HepG2 (cell line): ENCODE data around the gene RNU6-1. TPM values are rescaled to one million over a fixed set of nuclear protein-coding genes. Genes with fewer than 3 reads are reported as not detected.

Experiments
- AGO2 ChIP-seq: fragments of 200-400 bp; formaldehyde crosslinking; optimal IDR thresholded peaks from 2 replicates; pipeline ENCODE3; 2017; ENCODE audit warnings: mild to moderate bottlenecking, low read depth, low read length, moderate library complexity
- ARID5B ChIP-seq: IDR thresholded peaks from 2 replicates; pipeline ENCODE4 v1.4.0; 2020; ENCODE audit warnings: mild to moderate bottlenecking, missing genetic modification reagents
- ATF1 ChIP-seq: IDR thresholded peaks from 2 replicates; pipeline ENCODE4 v1.6.1; 2016; ENCODE audit warnings: mild to moderate bottlenecking, control low read depth
- ATF7-NPFF ChIP-seq: sonication (generic); formaldehyde crosslinking; IDR thresholded peaks from 2 replicates; pipeline ENCODE4 v1.8.1; 2023; ENCODE audit warnings: mild to moderate bottlenecking, low read depth, missing genetic modification reagents, moderate library complexity
- BORCS8-MEF2B ChIP-seq: sonication (generic); formaldehyde crosslinking; IDR thresholded peaks from 2 replicates; pipeline ENCODE4 v1.8.0; 2022; ENCODE audit warnings: mild to moderate bottlenecking, missing genetic modification reagents
- FOSL1 ChIP-seq: sonication (generic); formaldehyde crosslinking; IDR thresholded peaks from 2 replicates; pipeline ENCODE4 v1.9.0; 2021; ENCODE audit warnings: missing genetic modification reagents, borderline replicate concordance
- GATAD1 ChIP-seq: IDR thresholded peaks from 2 replicates; pipeline ENCODE4 v1.6.1; 2016; ENCODE audit warnings: missing genetic modification reagents, missing compliant biosample characterization
- HDAC6 ChIP-seq: fragments of 200-600 bp; sonication (generic); IDR thresholded peaks from 2 replicates; pipeline ENCODE4 v1.7.0; 2017; ENCODE audit warnings: mild to moderate bottlenecking, antibody characterized with exemption, low read length, low read depth
- HNF4G ChIP-seq, 2 experiments: sonication (generic) in 1 of 2; formaldehyde crosslinking in 1 of 2; IDR thresholded peaks; 2 replicates each; pipeline versions ENCODE4 v1.4.0 to v1.6.1; 2011 to 2020; ENCODE audit warnings: borderline replicate concordance in 2 of 2, low read depth in 2 of 2, mild to moderate bottlenecking in 2 of 2, low read length in 1 of 2, missing genetic modification reagents in 1 of 2, moderate library complexity in 1 of 2
- IRF2 ChIP-seq: IDR thresholded peaks from 2 replicates; pipeline ENCODE4 v1.6.1; 2018; ENCODE audit warnings: missing genetic modification reagents, missing compliant biosample characterization
- MAFK ChIP-seq, 2 experiments: IDR thresholded peaks in 1 of 2; conservative IDR thresholded peaks in 1 of 2; 2 replicates each; pipeline ENCODE4 v1.6.1; 2011; ENCODE audit warnings: improper control_type of control experiment in 2 of 2, low read length in 2 of 2
- NFAT5 ChIP-seq: sonication (generic); formaldehyde crosslinking; IDR thresholded peaks from 2 replicates; pipeline ENCODE4 v1.4.0; 2020; ENCODE audit warnings: missing genetic modification reagents
- NFKB2 ChIP-seq: sonication (generic); formaldehyde crosslinking; IDR thresholded peaks from 2 replicates; pipeline ENCODE4 v1.4.0; 2020; ENCODE audit warnings: missing genetic modification reagents, borderline replicate concordance
- SETDB1 ChIP-seq: sonication (generic); formaldehyde crosslinking; IDR thresholded peaks from 2 replicates; pipeline ENCODE4 v1.5.1; 2020; ENCODE audit warnings: missing genetic modification reagents, mild to moderate bottlenecking, borderline replicate concordance
- SP4 ChIP-seq: sonication (generic); formaldehyde crosslinking; IDR thresholded peaks from 2 replicates; pipeline ENCODE4 v1.8.1; 2023; ENCODE audit warnings: mild to moderate bottlenecking, missing genetic modification reagents
- TEAD3 ChIP-seq: optimal IDR thresholded peaks from 2 replicates; pipeline ENCODE3; 2016; ENCODE audit warnings: borderline replicate concordance
- ZNF597 ChIP-seq: sonication (generic); formaldehyde crosslinking; IDR thresholded peaks from 2 replicates; pipeline ENCODE4 v1.5.0; 2020; ENCODE audit warnings: missing genetic modification reagents
- ZNF674 ChIP-seq: sonication (generic); formaldehyde crosslinking; IDR thresholded peaks from 2 replicates; pipeline ENCODE4 v1.5.0; 2020; ENCODE audit warnings: low read depth, mild to moderate bottlenecking, missing genetic modification reagents
- ZNF724P ChIP-seq: sonication (generic); formaldehyde crosslinking; IDR thresholded peaks from 2 replicates; pipeline ENCODE4 v1.8.0; 2022; ENCODE audit warnings: missing genetic modification reagents, borderline replicate concordance
- polyA plus RNA-seq, 8 experiments: library from polyadenylated mRNA; depleted of rRNA in 3 of 8; stranded (reverse) in 7 of 8; unstranded in 1 of 8; fragments of >200 nt; fragmentation: Illumina TruSeq in 4 of 8; extraction: Trizol in 4 of 8; gene quantifications; 2 replicates each; pipeline versions ENCODE4 v1.2.1 to v1.2.3, GENCODE V29; 2011 to 2016; ENCODE audit warnings: low read depth in 4 of 8, missing spikeins in 1 of 8, mixed read lengths in 1 of 8; ENCODE audit not compliant: insufficient read depth in 1 of 8
- total RNA-seq, 5 experiments: library from RNA; depleted of rRNA; stranded (reverse); fragments of >200 nt; fragmentation: Illumina TruSeq; extraction: Trizol; gene quantifications; 2 replicates each; pipeline ENCODE4 v1.2.3, GENCODE V29; 2016; ENCODE audit warnings: low read depth in 1 of 5

Gene RNU6-1
- total and polyA plus RNA-seq, 2 of the 13 experiments (the other 11 are each of a cell fraction or from before 2014, with no cell fraction given), result under 0.01 TPM; not detected in 1

DNA sequence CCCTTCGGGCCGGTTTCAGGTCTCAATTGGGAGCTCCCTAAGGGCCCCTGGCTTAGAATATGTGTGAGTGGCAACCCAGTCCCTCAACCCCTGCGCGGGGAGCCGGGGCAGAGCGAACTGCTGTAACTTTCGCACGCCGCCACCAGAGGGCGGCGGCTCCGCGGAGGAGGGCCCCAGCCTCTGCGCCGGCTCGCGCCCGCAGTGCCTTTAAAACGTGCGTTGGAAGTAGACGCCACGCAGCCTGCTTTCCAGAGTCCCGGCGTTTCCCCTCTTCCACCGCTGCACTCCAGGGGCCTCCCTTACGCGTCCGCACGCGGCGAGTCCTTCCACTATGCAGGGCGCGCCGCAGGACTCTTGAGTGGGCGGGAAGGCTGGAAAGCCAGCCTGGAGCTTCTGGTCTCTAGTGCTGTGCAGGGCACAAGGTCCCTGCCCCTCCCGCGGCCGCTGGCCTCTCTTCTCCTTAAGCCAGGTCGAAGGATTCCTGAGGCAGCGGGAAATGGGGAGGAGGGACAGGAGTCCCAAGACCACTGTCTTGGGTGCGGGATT, 23.7 kb upstream of the RNU6-1 start (continued):
- TF ChIP-seq ATF1 (CRISPR knock-in tag) (no peak), BORCS8-MEF2B (CRISPR knock-in tag) (peak; percentile 70; the same call in 1 of the 2 replicates), HDAC6 (no peak), NFAT5 (CRISPR knock-in tag) (peak; percentile 76; the same call in 1 of the 2 replicates), ZNF724P (peak; percentile 27; the same call in 1 of the 2 replicates), MAFK (conservative IDR thresholded peaks at IDR 0.05 in 1 of 2, IDR thresholded peaks at IDR 0.05 in 1 of 2; ENCODE audit: low read length in 2 of 2) (no peak), NFKB2 (peak; percentile 89), SETDB1 (CRISPR knock-in tag) (no peak), AGO2 (peak; percentile 32), TEAD3 (CRISPR knock-in tag) (peak; percentile 59), IRF2 (CRISPR knock-in tag) (peak; percentile 58; the same call in 1 of the 2 replicates), ZNF597 (CRISPR knock-in tag) (no peak), ARID5B (CRISPR knock-in tag) (peak; percentile 81), ZNF674 (CRISPR knock-in tag) (no peak), SP4 (CRISPR knock-in tag) (no peak), HNF4G (IDR thresholded peaks at IDR 0.05; ENCODE audit: borderline replicate concordance, low read depth, low read length) (no peak), HNF4G (CRISPR knock-in tag; IDR thresholded peaks at IDR 0.05; ENCODE audit: borderline replicate concordance, low read depth) (no peak), ATF7-NPFF (CRISPR knock-in tag) (peak; percentile 69), FOSL1 (CRISPR knock-in tag) (0 out of 2 replicates have a peak, but pooled peaks have one; percentile 16), GATAD1 (CRISPR knock-in tag) (0 out of 2 replicates have a peak, but pooled peaks have one; percentile 18)
